22Rv1 (cell line): ENCODE data around the gene SOX10.

Experiments used
- CTCF ChIP-seq: fragments of 450-650 bp; IDR thresholded peaks from 2 replicates; pipeline ENCODE4 v1.5.1; 2017; ENCODE audit warnings: mild to moderate bottlenecking
- ZFX ChIP-seq: fragments of 450-650 bp; IDR thresholded peaks from 2 replicates; pipeline ENCODE4 v1.6.1; 2017; ENCODE audit warnings: antibody characterized with exemption, borderline replicate concordance

- no peak for TF ChIP-seq CTCF
- TF ChIP-seq ZFX, result no peak
Measured at GRCh38 chr22:38025514-38025913, 41.2 kb upstream of the SOX10 start.
